Measurements from ENCODE around the gene COL2A1.

DNA sequence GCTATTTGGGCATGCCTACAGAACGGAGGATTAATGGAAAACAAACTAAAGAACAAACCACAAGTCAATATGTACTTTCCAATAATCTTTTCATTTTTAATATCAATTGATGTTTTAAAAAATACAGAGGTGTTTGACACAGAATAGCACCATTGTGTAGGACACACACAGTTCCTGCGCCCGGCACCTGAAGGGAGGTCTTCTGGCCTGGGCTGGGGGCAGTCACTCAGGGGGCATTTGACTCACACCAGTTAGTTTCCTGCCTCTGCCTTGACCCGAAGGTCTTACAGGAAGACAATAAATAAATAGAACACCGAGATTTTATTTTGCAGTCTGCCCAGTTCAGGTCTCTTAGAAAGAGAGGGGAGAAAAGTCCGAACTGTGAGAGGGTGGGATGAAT lies 31.4 kb downstream of the COL2A1 start:
- no peak for TF ChIP-seq GATA2 (IDR thresholded peaks at IDR 0.05; ENCODE audit: low read depth, low read length)
- TF ChIP-seq GATA3 (IDR thresholded peaks at IDR 0.05; ENCODE audit: low read depth, low read length), result no peak

Measured in SH-SY5Y (cell line).